SK-N-SH (cell line): Measurements from ENCODE around the gene ARHGAP45.

Experiments
- CTCF ChIP-seq: fragments of 200-600 bp; sonication (generic); IDR thresholded peaks from 2 replicates; pipeline ENCODE4 v1.6.1; 2017; ENCODE audit warnings: antibody characterized with exemption, mild to moderate bottlenecking, moderate library complexity
- EP300 ChIP-seq, 2 experiments: IDR thresholded peaks; 2 replicates each; pipeline versions ENCODE4 v1.4.0 to v1.6.1; 2012; ENCODE audit warnings: borderline replicate concordance in 1 of 2, low read depth in 1 of 2, low read length in 1 of 2
- MXI1 ChIP-seq: IDR thresholded peaks from 2 replicates; pipeline ENCODE4 v1.6.1; 2012; ENCODE audit warnings: mild to moderate bottlenecking, low read depth, low read length, improper control_type of control experiment
- RCOR1 ChIP-seq: fragments of 150-350 bp; IDR thresholded peaks from 2 replicates; pipeline ENCODE4 v1.6.1; 2017; ENCODE audit warnings: antibody characterized with exemption, low read length
- RFX5 ChIP-seq: IDR thresholded peaks from 2 replicates; pipeline ENCODE4 v1.6.1; 2012; ENCODE audit warnings: mild to moderate bottlenecking, improper control_type of control experiment, low read length
- TF ChIP-seq, protein P1 (sequence below): IDR thresholded peaks from 2 replicates; pipeline ENCODE4 v1.4.0; 2012; ENCODE audit warnings: low read depth, borderline replicate concordance

GRCh38 chr19:1109032-1109551 is 42.1 kb downstream of the ARHGAP45 start:
- TF ChIP-seq CTCF (no peak), EP300 (IDR thresholded peaks at IDR 0.05; ENCODE audit: borderline replicate concordance in 1 of 2, low read depth in 1 of 2, low read length in 1 of 2) (no peak), RFX5 (no peak), MXI1 (no peak), RCOR1 (no peak)
- TF ChIP-seq, protein P1, sequence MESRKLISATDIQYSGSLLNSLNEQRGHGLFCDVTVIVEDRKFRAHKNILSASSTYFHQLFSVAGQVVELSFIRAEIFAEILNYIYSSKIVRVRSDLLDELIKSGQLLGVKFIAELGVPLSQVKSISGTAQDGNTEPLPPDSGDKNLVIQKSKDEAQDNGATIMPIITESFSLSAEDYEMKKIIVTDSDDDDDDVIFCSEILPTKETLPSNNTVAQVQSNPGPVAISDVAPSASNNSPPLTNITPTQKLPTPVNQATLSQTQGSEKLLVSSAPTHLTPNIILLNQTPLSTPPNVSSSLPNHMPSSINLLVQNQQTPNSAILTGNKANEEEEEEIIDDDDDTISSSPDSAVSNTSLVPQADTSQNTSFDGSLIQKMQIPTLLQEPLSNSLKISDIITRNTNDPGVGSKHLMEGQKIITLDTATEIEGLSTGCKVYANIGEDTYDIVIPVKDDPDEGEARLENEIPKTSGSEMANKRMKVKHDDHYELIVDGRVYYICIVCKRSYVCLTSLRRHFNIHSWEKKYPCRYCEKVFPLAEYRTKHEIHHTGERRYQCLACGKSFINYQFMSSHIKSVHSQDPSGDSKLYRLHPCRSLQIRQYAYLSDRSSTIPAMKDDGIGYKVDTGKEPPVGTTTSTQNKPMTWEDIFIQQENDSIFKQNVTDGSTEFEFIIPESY: no peak
